Stimulated activated CD4-positive, alpha-beta T cell treated with anti-CD3 and anti-CD28 coated beads, Interleukin-15, amount 100 ng/mL, for 48 hours (primary cell): ENCODE results near the gene CHIT1.
"Not testable (repeated sequence)": the region's sequence is repeated elsewhere in the genome, so short reads cannot be mapped to it uniquely, and the experiment has no call there.

Experiments used
- DNase-seq, 2 donors: peaks; one replicate each; pipeline ENCODE4 v3.0.0-alpha.2; 2020; ENCODE audit warnings: low read depth in 2 of 2

Gene CHIT1

DNA sequence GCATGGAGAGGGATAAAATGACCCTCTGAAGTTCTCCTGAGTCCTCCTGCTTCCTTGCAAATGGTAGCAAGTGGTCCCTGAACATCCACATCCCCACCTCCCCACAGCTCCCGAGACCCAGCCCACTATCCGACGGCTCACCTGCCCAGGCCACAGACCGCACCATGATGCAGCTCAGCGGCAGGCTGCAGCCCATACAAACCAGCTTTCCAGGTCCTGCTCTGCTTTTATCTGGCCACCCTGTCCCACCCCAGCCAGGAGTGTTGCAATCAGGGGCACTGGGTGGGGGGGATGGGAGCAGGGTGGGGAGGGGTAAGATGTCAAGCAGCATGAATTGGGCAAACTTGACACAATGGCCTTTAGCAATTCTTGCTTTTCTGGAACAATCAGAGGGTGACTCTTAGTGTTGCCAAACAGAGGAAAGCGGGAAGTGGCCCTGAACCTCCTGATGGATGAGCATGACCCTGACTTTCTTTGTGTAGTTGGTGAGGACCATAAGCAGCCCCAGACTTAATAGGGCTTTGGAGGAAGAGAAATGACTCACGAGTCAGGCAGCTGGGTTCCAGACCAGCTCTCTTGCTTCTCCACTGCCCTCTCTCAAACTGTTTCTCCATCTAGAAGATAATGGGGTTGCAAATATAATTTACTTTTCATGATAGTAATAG, at the start of gene CHIT1:
Gene CHIT1 (minus strand): TSS at position 203 of the 665 bp plus-strand sequence. CDS start 37 bp downstream, at position 166.
- DNase-seq = no peak

DNA sequence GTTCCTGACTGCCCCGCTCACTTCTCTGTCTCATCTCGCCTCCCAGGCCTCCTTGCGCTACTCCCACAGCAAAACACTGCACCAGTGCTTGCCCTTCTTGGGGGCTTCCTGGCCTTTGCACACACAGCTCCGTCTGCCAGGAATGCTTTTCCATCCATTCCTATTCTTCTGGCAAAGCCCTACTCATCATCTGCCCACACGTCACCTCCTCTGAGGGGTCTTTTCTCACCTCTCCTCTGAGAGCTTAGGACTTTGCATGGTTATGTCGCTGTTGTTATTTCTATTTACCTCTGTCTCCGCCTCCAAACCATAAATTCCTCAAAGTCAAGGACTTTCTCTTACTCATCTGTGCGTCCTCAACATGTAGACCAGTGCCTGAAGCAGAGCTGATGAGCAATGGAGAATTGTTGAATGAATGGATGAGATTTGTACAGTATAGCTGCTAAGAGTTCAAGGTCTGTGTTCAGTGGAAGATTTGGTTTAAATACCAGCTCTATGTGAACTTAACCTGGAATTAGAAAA, 49.5 kb upstream of the CHIT1 start:
- no peak for DNase-seq

DNA sequence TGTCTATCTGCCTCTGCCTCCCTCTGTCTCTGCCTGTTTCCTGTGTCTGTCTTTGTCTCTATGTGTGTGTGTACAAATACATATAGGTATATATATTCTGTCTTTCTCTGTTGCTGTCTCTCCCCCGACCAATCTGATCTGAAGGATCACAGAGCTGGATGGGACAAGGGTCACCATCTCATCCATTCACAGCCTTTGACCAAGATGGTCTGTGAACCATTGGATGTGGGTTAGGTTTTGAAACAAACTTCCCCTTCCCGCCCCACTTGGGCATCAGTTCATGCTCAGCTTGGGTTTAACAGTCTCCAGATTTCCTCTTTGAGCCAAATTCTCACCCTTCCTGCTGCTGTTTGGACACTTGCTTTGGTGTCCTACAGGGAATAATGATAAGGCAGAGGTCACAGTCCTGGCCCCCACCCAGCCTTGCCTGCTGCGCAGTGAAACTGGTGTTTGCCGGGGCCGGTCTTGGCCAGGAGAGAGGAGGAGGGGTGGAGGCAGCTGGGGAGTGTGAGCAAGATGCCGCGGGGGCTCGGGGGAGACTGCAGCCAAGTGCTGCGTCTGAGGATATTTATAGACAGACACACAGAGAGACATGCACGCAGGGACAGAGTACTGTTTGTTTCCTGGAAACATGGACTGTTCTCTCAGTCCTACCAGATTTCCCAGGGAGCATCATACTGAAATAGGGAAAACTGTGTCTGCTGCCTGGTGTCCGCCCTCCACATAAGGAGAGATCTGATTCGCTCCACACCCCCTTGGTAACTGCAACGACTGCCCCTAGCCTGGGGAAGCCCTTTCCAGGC, 48.8 kb upstream of the CHIT1 start:
- DNase-seq = no peak

GRCh38 chr1:203276916-203277545, 47.6 kb upstream of the CHIT1 start:
- no peak for DNase-seq

- no peak for DNase-seq
Measured at GRCh38 chr1:203276408-203276807, 46.9 kb upstream of the CHIT1 start.

GRCh38 chr1:203275656-203276272, 46.3 kb upstream of the CHIT1 start:
- no peak for DNase-seq

- DNase-seq = no peak
Measured at GRCh38 chr1:203274603-203275381, 45.3 kb upstream of the CHIT1 start.

- DNase-seq = no peak
Measured at GRCh38 chr1:203273869-203274602, 44.6 kb upstream of the CHIT1 start.

DNA sequence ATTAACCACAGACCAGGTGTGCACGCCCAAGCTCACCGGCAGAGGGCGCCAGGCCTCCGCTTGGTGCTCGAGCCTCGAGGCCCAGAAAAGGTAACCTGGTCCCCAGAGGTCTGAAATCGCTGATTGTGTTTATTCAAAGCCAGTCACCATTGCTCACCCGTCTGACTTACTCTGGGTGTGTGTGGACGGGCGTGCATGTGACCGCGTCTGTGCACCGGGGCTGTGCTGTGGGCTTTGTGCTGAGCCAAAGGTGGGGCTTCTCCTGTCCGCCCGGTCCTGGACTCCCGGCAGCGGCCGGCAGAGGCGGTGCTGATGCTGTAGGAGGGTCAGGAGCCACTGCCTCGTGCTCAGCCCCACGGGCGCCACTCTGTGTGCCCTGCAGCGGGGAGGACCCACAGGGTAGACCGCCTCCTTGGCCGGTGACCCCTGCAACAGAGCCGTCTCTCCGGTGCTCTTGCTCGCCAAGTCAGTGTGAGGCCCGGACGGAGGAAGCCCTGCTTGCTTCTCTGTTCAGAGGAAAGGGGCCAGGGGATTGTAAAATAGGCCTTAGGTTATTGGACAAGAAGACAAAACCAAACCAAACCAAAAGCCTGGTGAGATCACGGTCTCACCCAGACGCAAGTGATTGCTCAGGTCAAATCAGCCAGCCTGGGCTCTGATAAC, 43.9 kb upstream of the CHIT1 start:
- peak; percentile 84 to 90 for DNase-seq

- no peak for DNase-seq
Measured at GRCh38 chr1:203272633-203273205, 43.2 kb upstream of the CHIT1 start.

GRCh38 chr1:203271962-203272632, 42.6 kb upstream of the CHIT1 start:
- no peak for DNase-seq

- DNase-seq = peak in 1 of 2 donors; percentile 67
Measured at GRCh38 chr1:203271018-203271743, 41.7 kb upstream of the CHIT1 start.

DNA sequence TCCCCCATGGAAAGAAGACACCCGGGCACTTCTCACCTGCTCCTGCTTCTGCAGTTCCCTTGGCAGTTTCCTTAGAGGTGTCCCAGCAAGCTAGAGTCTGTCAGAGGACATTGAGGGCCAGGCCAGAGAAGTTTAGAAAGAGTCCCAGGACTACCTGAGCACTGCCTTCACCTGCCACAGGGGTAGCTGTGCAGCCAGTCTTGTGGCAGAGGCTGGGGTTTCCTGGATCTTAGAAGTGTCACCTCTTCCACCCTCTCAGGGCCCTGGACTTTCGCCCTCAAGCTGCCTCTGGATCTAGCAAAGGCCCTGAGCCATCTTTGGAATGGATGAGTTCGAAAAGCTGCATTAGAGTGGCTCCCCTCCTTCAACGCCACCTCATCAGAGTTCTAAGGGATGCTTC, 41.0 kb upstream of the CHIT1 start:
- no peak for DNase-seq

- DNase-seq = no peak
Measured at GRCh38 chr1:203269654-203270020, 40.2 kb upstream of the CHIT1 start.

DNA sequence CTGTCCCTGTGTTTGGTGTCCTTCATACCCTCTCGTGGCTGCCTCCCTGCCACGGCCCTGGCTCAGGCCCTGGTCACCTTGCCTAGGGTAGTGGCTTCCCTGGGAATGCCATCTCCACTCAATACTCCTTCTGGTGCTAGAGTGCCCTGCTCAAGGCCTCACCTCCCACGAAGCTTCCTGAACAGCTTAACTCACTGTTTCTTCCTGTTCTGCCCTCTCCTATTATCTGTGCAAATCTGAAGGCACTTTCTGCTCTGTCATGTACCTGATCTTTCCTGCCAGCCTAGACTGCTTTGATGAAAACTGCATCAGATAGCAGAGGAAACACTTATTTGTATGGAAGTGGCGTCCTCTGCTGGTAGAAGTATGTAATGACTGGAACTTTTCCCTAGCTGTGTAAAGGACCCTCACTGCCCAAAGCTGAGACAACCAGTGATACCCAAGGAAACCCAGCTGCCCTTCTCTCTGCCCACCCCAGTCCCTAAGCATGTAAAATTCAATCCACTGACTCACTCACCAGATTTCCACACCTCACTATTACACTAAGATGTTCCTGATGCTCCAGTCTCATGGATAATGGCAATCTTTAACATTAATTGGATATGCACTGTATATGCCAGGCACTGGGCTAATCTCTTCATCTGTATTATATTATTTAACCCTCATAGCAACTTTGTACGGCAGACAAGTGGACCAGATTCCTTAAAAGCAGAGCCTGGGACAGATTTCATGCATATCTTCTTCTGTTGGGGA, 39.6 kb upstream of the CHIT1 start:
- DNase-seq = no peak

GRCh38 chr1:203267912-203268311, 38.4 kb upstream of the CHIT1 start:
- no peak for DNase-seq

DNA sequence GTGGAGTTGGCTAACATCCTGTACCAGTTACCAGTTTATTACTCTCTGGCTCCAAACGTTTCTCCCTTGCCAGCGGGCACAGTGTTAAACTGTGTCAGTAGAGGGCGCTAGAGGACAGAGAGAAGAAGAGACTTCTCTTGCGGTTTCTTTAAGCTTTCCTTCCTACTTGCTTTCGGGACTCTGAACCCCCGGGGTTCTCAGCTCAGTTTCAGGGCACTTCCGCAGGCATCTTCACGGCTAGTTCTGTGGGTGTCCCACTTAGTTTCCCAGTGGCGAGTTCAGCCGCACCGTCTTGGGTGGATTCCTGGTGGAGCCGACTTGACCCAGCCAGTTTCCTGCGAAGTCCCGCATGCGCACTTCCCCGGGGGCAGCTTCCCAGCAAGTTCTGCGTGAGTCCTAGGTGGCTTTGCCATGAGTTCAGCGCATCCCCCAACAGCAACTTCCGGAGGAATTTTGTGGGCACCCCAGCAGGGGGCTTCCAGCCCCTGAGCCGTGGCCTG, 37.9 kb upstream of the CHIT1 start:
- DNase-seq = peak; percentile 62 to 74

DNA sequence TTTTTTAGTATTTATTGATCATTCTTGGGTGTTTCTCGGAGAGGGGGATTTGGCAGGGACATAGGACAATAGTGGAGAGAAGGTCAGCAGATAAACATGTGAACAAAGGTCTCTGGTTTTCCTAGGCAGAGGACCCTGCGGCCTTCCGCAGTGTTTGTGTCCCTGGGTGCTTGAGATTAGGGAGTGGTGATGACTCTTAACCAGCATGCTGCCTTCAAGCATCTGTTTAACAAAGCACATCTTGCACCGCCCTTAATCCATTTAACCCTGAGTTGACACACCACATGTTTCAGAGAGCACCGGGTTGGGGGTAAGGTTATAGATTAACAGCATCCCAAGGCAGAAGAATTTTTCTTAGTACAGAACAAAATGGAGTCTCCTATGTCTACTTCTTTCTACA, 36.7 kb upstream of the CHIT1 start:
- not testable (repeated sequence) for DNase-seq
